SK-MEL-5 (cell line): ENCODE data around the gene PTPRD. TPM values are rescaled to one million over a fixed set of nuclear protein-coding genes. Genes with fewer than 3 reads are reported as not detected.

ENCODE experiments used
- DNase-seq: peaks from one replicate; pipeline ENCODE4 v3.0.0-alpha.2; 2016; ENCODE audit warnings: low read depth, low spot score
- in situ Hi-C: cut with HindIII; loops from 2 replicates; pipeline ENCODE4 v1.10.0; 2016; ENCODE audit warnings: low sequenced_read_pairs, high pct_unique_total_duplicates, low pct_unique_long_range_greater_than_20kb
- total RNA-seq: library from RNA; depleted of rRNA; stranded (reverse); fragments of >200 nt; shearing (Covaris generic); gene quantifications from 2 replicates; pipeline ENCODE4 v1.2.3, GENCODE V29; 2014

Gene PTPRD
- total RNA-seq, 1 experiment from 2014 or later, result 2.1 TPM

DNA sequence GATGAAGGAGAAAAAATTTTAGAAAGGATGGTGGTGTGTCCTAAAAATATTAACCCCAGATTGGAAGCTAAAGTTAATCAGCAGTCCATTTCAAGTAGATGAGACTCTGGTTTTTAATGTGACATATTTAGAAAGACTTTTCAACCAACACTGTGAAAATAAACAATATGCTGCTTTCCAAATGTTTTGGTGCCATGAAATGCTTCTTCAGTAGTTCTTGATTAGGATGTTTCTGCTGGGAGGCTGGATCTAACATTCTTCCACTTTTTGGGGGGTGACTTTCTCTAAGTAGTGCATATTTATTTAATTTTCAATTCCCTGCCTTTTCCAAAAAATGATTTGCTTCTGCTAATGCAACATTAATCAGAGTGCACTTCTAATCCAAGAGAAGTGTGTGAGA is 2219.9 kb downstream of the PTPRD start:
- DNase-seq, result no peak
- in situ Hi-C loops, result no loop called here

DNA sequence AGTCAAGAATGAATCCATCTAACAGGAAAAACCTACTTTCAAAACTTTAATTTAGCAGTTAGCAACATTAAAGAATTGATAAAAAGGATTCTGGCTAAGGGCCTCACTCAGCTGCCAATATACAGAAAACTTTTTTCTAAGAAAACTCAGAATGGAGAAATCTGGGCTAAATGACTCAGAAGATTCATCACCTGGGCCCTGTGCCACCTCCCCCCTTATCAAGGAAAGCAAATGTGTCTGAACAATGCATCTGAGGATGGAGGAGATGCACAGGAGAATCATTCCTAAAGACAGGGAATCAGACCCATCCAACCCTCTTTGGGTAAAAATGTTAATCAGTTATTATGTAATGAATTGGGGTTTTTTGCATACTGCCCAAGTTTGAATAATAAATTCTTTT is 2221.2 kb downstream of the PTPRD start:
- in situ Hi-C loops, result no loop called here
- DNase-seq, result no peak

DNA sequence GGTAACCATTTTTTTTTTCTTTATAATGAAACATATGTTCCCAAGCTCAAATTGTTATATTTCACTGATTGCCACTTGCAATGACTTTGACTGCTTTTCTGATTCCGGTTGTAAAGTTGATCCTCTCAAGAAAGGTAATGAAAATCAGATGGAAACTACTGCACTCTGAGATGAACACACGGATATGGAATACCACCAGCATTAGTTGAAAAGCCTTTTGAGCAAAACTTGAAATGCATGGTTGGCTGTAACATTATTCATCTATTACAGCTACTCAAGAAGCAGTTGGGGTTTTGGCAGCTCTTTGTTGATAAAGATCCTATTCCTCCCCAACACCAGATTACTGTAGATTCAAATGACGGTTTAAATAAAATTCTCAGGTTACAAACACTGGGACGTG is 2221.7 kb downstream of the PTPRD start:
- in situ Hi-C loops, result no loop called here

DNA sequence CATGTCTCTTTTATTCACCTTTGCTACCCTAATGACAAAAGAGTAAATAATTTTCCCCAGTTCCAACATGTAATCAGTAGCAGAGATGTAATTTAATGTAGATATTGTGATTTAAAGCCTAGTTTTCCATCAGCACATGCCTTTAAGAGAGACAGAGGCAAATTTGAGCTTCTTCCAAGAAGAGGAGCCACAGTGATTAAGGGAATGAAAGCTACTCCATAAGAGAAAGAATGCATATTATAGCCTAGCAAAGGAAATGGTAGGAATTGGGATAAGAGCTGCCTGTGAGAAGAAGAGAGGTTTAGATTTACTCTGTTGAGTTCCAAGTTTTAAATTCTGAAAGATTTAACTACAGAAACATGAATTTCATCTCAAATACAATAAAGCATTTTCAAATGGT is 2222.2 kb downstream of the PTPRD start:
- in situ Hi-C loops, result no loop called here
- DNase-seq, result no peak

More for the DNA sequence above, 2221.7 kb downstream of the PTPRD start:
- no peak for DNase-seq

DNA sequence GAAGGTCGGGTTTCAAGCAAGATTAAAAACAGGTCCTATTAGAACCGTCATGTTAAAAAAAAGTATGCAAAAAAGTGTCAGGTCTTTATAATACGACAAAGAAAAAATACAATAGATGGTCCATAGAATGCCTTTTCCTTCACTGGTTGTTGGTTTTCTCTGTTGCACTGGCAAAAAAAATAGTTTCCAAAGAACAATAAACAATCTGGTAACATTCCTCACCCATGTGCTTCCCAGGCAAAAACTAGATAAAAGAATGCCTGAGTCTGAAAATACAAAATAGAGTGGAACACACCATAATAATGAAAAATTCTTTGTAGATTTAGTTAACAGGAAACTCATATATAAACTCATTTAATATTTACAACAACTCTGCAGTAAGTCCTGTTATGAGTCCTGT is 2223.3 kb downstream of the PTPRD start:
- in situ Hi-C loops, result no loop called here
- no peak for DNase-seq

DNA sequence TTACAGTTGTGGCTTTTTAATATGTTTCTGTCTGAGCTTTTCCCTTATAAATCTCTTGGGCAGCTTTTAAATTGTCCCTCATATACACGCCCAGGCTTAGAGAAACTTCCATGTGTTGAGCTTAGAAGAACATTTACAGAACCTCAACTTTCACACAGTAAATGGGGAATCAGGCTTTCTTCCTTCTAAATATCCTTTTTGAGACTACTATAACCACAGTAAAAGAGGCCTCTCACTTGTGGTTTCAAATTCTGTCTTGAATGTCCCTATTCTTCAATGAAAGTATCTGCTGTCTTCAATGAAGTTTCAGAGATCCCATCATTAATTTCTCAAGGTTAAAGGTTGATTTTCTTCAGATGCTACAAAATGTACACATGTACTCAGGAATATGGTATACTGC is 2224.7 kb downstream of the PTPRD start:
- in situ Hi-C loops, result no loop called here
- no peak for DNase-seq

DNA sequence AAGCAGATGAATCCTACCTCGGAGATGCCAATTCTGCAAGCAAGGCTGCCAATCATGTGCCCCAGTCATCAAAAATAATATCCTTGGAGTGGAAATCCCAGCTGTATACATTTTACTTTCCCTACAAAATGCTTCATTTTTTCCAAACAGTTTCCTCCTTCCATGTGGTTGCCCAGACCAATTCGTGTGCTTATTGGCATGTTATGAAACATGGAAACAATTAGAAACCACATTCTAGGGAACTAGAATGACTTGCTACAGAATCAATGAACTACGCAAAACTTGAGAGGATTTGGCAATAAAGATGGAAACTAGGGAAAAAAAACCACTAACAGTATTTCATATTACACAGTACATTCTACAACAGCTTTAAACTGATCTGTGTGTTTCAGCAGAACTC is 2228.7 kb downstream of the PTPRD start:
- DNase-seq, result no peak
- in situ Hi-C loops, result no loop called here

DNA sequence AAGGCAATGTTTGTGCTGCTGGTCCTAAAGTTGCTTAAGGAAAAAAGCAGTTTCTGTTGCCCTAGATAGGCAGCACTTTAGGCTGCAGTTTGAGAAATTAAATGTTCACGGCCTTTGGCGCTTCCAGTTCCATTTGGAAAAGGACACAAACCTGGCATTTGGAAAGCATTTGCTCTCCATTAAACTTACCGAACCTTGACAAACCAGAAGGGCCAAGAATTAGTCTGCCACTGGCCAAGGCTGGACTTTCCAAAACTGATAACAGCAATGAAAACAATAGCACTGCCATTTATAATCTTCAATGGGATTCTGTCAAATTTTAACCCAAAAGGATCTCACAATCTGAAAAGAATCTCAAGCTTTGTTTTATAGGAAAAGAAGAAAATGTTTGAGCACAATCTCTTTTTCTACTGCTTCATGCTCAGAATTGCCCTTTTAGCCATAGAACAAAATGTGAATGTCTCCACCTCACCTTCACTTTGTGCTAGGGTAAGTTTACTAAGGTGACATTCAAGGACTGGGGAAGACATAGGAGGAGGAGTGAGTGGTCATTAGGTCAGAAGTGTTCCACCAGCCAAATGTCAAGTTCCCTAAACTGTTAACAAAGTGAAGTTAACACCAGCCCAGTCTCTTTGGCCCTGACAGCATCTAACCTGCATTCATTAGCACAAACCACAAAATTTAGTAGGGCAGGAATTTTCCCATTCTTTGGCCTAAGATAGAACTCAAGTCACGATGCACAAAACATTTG is 2229.8 kb downstream of the PTPRD start:
- in situ Hi-C loops, result no loop called here
- no peak for DNase-seq

DNA sequence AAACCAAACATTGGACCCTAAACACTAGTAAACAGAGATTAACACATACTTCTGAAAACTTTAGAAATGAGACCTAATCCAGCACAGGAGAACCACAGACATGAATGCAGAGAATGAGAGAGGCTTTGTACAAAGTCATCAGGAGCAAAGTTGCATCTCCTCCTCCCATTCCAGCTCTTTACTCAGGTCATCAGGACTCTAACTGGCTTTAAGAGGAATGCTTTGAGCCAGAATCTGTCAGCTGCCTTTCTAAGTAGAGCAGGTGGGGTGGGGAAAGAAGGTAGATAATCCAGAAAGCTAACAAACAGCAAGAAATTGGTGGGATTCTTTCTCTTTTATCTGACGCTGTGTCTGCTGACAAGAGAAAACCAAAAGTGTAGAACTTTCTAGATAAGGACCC is 2230.5 kb downstream of the PTPRD start:
- in situ Hi-C loops, result no loop called here
- no peak for DNase-seq

DNA sequence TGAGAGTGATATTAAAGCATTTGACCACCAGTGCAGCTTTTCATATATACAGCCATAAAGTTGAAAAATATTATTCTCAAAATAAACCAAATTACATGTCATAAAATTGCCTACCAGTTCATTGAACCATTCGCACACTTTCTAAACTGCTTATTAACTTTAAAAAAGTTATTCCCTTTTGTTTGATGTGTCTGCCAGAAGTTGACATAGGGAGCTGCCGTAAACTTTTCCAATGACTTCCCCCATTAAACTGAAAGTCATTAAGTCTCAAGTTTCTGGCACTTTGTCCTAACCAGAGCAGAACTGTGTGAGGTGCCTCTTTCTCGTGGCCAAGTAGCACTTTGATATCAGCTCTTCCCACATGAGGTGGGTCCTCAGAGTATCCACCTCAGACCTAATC is 2231.2 kb downstream of the PTPRD start:
- no peak for DNase-seq
- in situ Hi-C loops, result no loop called here

DNA sequence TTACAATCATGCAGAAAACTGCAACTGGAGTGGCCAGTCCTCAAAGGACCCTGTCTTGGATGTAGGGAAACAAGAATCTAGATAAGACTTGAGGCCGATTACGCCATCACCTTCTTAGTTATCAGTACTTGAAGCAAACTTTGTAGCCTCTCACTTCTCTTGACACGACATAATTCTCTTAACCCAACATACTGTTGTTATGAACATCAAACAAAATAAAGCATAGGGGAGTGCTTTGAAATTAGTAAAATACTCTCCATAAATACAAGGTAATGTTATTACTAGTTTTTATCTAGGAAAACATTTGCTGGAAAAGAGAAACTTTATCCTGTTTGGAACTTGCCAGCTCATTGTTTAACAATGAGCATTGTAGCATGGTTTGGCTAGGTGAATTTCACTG is 2238.3 kb downstream of the PTPRD start:
- in situ Hi-C loops, result no loop called here
- DNase-seq, result no peak

DNA sequence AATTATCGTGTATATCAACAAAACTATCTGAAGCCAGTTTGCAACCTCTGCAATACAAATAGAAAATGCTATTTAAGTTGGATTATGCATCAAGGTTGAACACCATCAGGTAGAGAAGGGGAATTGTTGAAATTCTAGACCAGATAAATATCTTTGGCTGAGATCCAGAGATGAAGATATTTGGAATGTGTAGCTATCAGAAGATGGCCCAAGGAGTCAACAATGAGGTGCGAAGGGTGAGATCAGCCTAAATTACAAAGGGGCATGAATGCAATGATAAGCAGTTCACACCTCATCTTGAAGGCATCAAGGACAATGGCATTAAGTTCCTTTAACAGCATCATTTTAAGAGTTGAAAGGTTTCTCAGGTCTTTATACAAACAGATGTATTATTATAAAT is 2241.1 kb downstream of the PTPRD start:
- in situ Hi-C loops, result no loop called here
- no peak for DNase-seq

DNA sequence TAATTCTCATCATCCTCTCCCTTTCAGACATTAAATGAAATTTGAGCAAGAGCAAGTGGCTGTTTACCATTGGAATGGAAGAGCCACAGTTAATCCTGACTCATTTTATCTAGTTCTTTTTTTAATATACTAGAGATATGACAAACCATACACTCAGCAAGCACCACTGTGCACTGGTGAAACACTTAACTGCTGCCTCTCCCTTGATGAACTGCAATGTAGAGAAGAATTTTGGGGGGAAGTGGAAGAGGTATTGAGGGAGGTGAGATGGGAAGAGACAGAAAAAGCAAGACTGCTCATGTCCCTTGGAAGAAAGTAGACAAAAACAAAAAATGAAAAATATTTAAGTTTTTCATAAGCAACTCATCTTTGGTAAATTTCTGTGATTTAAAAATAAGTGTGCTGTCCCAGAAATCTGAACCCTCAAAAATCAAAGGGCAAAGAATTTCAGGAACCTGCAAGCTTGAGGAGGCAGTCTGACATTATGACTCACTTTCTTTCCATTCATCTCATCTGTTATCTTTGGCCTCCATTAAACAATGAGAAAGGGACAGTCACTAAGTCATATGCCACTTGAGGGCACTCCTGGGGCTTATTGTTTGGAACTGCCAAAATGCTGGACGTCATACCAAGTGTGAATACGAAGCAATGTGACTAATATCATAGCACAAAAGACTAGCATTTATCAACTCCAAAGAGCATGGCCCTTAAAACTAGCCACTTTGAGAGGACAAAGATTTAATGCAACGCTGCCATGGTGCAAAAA is 2246.5 kb downstream of the PTPRD start:
- in situ Hi-C loops, result no loop called here
- DNase-seq, result no peak

DNA sequence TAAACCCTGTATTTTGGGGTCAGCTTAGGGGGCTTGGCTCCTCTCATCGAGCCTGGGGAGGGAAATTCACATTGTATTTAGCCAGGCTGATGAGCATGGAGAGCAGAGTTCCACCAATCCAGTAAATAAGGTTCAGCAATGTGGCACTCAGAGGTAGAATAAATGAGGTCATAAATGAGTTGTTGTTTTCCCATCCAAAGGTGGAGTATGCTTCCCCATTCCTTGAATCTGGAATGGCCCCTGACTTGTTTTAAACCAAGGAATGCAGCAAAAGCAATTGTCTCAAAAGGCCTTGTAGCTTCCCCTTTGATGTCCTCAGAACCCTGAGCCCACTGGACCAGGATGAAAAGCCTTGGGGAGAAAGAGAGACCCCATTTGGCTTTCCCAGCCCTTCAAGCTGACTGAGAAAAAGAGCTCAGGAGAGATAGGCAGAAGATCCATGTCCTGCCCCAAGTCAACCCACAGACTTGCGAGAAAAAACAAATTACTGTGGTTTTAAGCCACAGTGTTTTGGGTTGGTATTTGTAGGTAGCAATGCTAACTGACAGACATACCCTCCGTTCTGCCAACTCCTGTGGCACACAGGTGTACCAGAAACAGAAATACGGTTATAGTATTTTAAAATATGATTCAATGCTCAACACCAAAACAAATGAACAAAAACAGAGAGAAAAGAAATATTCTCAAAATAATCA is 2247.2 kb downstream of the PTPRD start:
- no peak for DNase-seq
- in situ Hi-C loops, result no loop called here

DNA sequence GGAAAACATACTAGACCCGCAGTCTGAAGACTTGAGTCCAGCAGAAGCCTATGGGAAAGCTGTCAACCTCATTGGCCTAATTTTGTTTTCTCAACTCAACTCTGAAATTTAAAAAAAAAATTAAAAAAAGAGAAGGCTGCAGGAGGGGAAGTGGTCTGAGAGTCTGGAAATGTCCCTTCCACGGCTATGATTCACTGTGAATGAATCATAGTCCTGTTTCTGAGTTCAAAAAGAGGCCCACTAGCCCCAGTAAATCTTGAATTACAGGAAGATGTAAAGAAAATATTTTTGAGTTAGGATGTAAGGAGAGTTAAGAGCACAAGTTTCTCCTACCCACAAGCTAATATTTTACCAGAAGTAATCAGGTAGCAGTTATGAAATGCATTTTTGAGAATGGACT is 2247.8 kb downstream of the PTPRD start:
- in situ Hi-C loops, result no loop called here

DNA sequence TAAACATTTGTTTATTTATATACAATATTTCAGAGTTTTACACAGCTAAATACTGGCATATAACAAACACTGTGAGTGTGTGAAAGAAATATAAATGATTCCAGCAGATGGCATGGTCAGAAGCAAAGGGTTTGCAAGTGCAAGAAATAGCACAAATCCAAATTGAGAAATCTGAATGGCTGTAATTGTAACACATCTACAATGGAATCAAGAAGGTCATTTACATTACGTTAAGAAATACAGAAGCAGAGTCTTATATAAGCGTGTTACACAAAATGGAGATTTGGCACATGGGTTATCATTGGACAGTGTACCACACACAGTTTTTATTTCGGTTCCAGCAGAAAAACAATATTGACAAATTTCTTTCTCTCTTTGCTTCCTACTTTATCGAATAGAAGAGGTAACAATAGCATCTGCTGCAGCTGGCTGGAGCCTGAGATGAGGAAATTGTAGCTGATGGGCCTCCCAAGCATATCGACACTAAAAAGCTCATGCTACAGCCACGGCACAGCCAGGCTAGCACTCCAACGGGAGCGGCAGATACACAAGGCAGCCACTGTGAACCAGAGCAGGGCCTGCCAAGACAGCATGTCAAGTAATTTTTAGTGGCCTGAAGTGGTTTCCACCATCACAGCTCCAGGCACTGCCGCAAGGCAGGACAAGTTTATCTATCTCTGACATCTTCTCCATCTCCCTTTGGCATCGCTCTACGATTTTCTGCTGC is 2248.6 kb downstream of the PTPRD start:
- no peak for DNase-seq
- in situ Hi-C loops, result no loop called here

More for the DNA sequence above, 2247.8 kb downstream of the PTPRD start:
- DNase-seq, result no peak

DNA sequence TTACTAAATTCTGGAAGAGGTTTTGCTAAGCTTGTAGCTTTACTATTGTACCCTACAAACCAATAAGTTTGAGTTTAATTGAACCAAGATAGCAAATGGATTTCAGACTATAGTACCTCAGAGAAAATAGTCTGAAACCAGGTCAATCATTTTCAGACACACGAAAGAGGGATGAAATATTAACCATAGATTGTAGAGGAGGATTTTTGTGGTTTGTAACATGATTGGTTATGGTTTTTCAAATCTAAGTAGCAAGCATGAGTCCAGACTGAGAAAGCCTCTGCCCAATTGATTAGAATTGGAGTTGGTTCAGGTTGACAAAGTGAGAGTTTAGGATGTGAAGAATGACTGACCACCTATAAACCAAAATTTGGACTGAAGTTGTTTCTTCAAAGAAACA is 2250.6 kb downstream of the PTPRD start:
- no peak for DNase-seq
- in situ Hi-C loops, result no loop called here

DNA sequence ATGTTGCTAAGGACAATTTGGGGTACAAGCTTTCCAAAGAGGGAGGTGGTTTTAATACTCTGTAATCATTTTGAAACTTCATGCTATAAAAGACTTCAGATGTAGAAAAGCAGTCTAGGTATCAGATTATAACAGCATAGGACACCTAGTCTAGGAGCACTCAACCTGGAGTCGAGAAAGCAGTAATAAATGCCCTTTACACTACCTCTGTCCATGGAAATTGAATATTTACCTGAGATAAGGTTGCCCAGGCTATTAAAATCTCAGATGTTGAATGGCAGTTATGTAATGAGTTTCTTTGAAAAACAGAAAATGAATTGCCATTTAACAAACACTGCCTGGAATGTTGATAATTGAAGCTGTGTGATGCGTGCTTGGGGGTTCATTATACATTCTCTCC is 2251.4 kb downstream of the PTPRD start:
- in situ Hi-C loops, result no loop called here
- no peak for DNase-seq
